ENCODE results near the gene RELA. TPM values are rescaled to one million over a fixed set of nuclear protein-coding genes. Genes with fewer than 3 reads are reported as not detected.

The RELA gene
- total RNA-seq, 1 donor from 2014 or later = 68.9 TPM

- peaks cover 17% of the 10 kb centered on the region for H3K4me1 ChIP-seq (ENCODE audit: insufficient read depth, low read length)
- H3K36me3 Mint-ChIP-seq (ENCODE audit: low read depth, unreplicated experiment) = peaks cover 23% of the 10 kb centered on the region
- TF ChIP-seq CTCF (IDR thresholded peaks at IDR 0.05; ENCODE audit: insufficient read depth, low read depth, low read length) (no peak), EZH2 (IDR thresholded peaks at IDR 0.05; ENCODE audit: insufficient read depth, low read length) (no peak)
These were observed 10.9 kb downstream of the RELA start for GRCh38 chr11:65651589-65652510.

GRCh38 chr11:65651339-65651588 is 11.5 kb downstream of the RELA start:
- H3K36me3 Mint-ChIP-seq (ENCODE audit: low read depth, unreplicated experiment) = peaks cover 19% of the 10 kb centered on the region
- Histone ChIP-seq H3K4me1 (ENCODE audit: insufficient read depth, low read length) (peaks cover 17% of the 10 kb centered on the region), H3K79me2 (ENCODE audit: insufficient read depth, low read length) (no peaks in the 10 kb centered on the region), H3K9ac (ENCODE audit: low read length) (no peak overlapping the region), H3K27me3 (ENCODE audit: insufficient read depth, low read length) (no peaks in the 10 kb centered on the region), H3K4me2 (ENCODE audit: low read length) (no peak overlapping the region), H3K27ac (ENCODE audit: low read depth, low read length) (no peak overlapping the region), H2AFZ (ENCODE audit: low read depth, low read length) (no peak overlapping the region), H3K36me3 (ENCODE audit: insufficient read depth, low read length) (peaks cover 10% of the 10 kb centered on the region), H4K20me1 (ENCODE audit: insufficient read depth, low read length) (peaks cover 5% of the 10 kb centered on the region), H3K9me3 (ENCODE audit: insufficient read depth, low read depth, low read length) (no peaks in the 10 kb centered on the region), H3K4me3 (ENCODE audit: insufficient read depth, low read depth, low read length) (no peak overlapping the region)
- no peaks in the 10 kb centered on the region for H3K27me3 Mint-ChIP-seq (ENCODE audit: low read depth, unreplicated experiment)
- H3K4me3 Mint-ChIP-seq (ENCODE audit: unreplicated experiment) = peak overlapping the region; percentile 63
- DNase-seq (ENCODE audit: low read depth) (no peak), FAIRE-seq (no peak)
- H3K9me3 Mint-ChIP-seq (ENCODE audit: unreplicated experiment) = peaks cover 2% of the 10 kb centered on the region
- H3K27ac Mint-ChIP-seq (ENCODE audit: unreplicated experiment) = peak overlapping the region; percentile 29
- H3K4me1 Mint-ChIP-seq (ENCODE audit: low read depth, unreplicated experiment) = peaks cover 20% of the 10 kb centered on the region
- TF ChIP-seq CTCF (IDR thresholded peaks at IDR 0.05; ENCODE audit: insufficient read depth, low read depth, low read length) (no peak), EZH2 (IDR thresholded peaks at IDR 0.05; ENCODE audit: insufficient read depth, low read length) (no peak)

More at GRCh38 chr11:65651589-65652510, 10.9 kb downstream of the RELA start:
- no peaks in the 10 kb centered on the region for H3K27me3 Mint-ChIP-seq (ENCODE audit: low read depth, unreplicated experiment)
- H3K27me3 ChIP-seq (ENCODE audit: insufficient read depth, low read length) = no peaks in the 10 kb centered on the region
- H3K79me2 ChIP-seq (ENCODE audit: insufficient read depth, low read length) = no peaks in the 10 kb centered on the region
- peak overlapping the region; percentile 72 for H3K9ac ChIP-seq (ENCODE audit: low read length)
- peak overlapping the region; percentile 29 for H3K27ac Mint-ChIP-seq (ENCODE audit: unreplicated experiment)
- DNase-seq (ENCODE audit: low read depth) = peak; percentile 22
- H3K4me2 ChIP-seq (ENCODE audit: low read length) = peak overlapping the region; percentile 83
- H3K27ac ChIP-seq (ENCODE audit: low read depth, low read length) = peak overlapping the region; percentile 91
- no peak for FAIRE-seq
- H3K4me1 Mint-ChIP-seq (ENCODE audit: low read depth, unreplicated experiment) = peaks cover 20% of the 10 kb centered on the region
- peak overlapping the region; percentile 43 for H3K4me3 ChIP-seq (ENCODE audit: insufficient read depth, low read depth, low read length)
- H3K4me3 Mint-ChIP-seq (ENCODE audit: unreplicated experiment) = peak overlapping the region; percentile 63
- H3K9me3 Mint-ChIP-seq (ENCODE audit: unreplicated experiment) = peaks cover 2% of the 10 kb centered on the region
- H4K20me1 ChIP-seq (ENCODE audit: insufficient read depth, low read length) = peaks cover 5% of the 10 kb centered on the region
- H2AFZ ChIP-seq (ENCODE audit: low read depth, low read length) = no peak overlapping the region
- H3K36me3 ChIP-seq (ENCODE audit: insufficient read depth, low read length) = peaks cover 10% of the 10 kb centered on the region
- H3K9me3 ChIP-seq (ENCODE audit: insufficient read depth, low read depth, low read length) = no peaks in the 10 kb centered on the region
